ENCODE data around the gene LTF. TPM values are rescaled to one million over a fixed set of nuclear protein-coding genes. Genes with fewer than 3 reads are reported as not detected.
A peak's percentile ranks its signal among the peaks of the same experiment; 100 is the strongest.

LTF gene
- total and polyA plus RNA-seq, 9 of the 15 experiments (the other 6 are each of a cell fraction or from before 2014, with no cell fraction given), result 0.07 TPM; not detected in 8

DNA sequence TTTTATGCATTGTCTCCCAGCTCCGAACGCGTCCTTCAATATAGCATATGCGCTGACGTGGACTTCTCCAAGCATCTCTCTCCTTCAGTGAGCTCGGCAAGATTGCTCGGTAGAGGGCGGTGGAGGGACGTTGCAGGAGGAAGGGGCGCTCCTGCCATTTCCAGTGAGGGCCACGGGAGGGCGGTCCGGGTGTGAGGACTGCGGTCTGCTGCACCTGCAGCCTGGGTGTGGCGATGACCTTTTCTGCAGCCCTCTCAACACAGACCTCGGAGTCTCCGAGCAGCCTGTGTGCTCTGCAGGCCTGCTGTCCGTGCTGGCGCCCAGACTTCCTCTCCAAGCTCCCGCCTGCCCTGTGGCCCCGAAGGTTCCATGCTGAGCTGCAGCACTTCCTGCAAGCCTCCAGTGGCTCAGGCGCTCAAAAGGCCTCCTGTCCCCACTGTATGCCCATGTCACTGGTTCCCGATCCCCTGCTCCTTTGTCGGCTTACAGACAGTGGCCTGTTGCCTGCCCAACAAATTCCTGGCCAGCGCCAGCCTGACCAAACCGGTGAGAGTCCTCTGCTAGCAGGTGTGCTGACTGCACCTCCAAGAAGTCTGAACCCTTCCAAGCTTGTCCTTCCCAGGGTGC, 24.1 kb upstream of the LTF start (continued):
- TF ChIP-seq, protein P1, sequence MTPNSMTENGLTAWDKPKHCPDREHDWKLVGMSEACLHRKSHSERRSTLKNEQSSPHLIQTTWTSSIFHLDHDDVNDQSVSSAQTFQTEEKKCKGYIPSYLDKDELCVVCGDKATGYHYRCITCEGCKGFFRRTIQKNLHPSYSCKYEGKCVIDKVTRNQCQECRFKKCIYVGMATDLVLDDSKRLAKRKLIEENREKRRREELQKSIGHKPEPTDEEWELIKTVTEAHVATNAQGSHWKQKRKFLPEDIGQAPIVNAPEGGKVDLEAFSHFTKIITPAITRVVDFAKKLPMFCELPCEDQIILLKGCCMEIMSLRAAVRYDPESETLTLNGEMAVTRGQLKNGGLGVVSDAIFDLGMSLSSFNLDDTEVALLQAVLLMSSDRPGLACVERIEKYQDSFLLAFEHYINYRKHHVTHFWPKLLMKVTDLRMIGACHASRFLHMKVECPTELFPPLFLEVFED (CRISPR knock-in tag; conservative IDR thresholded peaks at IDR 0.05), result 0 out of 2 replicates have a peak, but pooled peaks have one; percentile 40
- TF ChIP-seq, protein P2, sequence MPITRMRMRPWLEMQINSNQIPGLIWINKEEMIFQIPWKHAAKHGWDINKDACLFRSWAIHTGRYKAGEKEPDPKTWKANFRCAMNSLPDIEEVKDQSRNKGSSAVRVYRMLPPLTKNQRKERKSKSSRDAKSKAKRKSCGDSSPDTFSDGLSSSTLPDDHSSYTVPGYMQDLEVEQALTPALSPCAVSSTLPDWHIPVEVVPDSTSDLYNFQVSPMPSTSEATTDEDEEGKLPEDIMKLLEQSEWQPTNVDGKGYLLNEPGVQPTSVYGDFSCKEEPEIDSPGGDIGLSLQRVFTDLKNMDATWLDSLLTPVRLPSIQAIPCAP (CRISPR knock-in tag; IDR thresholded peaks at IDR 0.05; ENCODE audit: borderline replicate concordance), result no peak
- peak; percentile 34 for TF ChIP-seq HMGN3 (IDR thresholded peaks at IDR 0.05; ENCODE audit: borderline replicate concordance, extremely low read depth, insufficient read length, low read depth, low read length)
- no peak for TF ChIP-seq FOXK1 (CRISPR knock-in tag; IDR thresholded peaks at IDR 0.05; ENCODE audit: borderline replicate concordance)
- no peak for TF ChIP-seq ZNF57 (CRISPR knock-in tag; IDR thresholded peaks at IDR 0.05)
- TF ChIP-seq MECOM (CRISPR knock-in tag; IDR thresholded peaks at IDR 0.05), result no peak
- no peak for TF ChIP-seq MXI1 (IDR thresholded peaks at IDR 0.05; ENCODE audit: low read depth, low read length)
- TF ChIP-seq, protein P3, sequence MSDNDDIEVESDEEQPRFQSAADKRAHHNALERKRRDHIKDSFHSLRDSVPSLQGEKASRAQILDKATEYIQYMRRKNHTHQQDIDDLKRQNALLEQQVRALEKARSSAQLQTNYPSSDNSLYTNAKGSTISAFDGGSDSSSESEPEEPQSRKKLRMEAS (CRISPR knock-in tag; IDR thresholded peaks at IDR 0.05), result peak; percentile 84
- TF ChIP-seq, protein P4, sequence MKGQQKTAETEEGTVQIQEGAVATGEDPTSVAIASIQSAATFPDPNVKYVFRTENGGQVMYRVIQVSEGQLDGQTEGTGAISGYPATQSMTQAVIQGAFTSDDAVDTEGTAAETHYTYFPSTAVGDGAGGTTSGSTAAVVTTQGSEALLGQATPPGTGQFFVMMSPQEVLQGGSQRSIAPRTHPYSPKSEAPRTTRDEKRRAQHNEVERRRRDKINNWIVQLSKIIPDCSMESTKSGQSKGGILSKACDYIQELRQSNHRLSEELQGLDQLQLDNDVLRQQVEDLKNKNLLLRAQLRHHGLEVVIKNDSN (CRISPR knock-in tag; IDR thresholded peaks at IDR 0.05), result peak; percentile 57; the same call in 1 of the 2 replicates
- TF ChIP-seq, protein P5, sequence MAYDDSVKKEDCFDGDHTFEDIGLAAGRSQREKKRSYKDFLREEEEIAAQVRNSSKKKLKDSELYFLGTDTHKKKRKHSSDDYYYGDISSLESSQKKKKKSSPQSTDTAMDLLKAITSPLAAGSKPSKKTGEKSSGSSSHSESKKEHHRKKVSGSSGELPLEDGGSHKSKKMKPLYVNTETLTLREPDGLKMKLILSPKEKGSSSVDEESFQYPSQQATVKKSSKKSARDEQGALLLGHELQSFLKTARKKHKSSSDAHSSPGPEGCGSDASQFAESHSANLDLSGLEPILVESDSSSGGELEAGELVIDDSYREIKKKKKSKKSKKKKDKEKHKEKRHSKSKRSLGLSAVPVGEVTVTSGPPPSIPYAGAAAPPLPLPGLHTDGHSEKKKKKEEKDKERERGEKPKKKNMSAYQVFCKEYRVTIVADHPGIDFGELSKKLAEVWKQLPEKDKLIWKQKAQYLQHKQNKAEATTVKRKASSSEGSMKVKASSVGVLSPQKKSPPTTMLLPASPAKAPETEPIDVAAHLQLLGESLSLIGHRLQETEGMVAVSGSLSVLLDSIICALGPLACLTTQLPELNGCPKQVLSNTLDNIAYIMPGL (CRISPR knock-in tag; IDR thresholded peaks at IDR 0.05), result peak; percentile 84; the same call in 1 of the 2 replicates
- TF ChIP-seq, protein P6, sequence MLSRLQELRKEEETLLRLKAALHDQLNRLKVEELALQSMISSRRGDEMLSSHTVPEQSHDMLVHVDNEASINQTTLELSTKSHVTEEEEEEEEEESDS (CRISPR knock-in tag; IDR thresholded peaks at IDR 0.05), result no peak
- TF ChIP-seq PTBP1 (IDR thresholded peaks at IDR 0.05; ENCODE audit: low read depth, low read length), result no peak
- TF ChIP-seq, protein P7, sequence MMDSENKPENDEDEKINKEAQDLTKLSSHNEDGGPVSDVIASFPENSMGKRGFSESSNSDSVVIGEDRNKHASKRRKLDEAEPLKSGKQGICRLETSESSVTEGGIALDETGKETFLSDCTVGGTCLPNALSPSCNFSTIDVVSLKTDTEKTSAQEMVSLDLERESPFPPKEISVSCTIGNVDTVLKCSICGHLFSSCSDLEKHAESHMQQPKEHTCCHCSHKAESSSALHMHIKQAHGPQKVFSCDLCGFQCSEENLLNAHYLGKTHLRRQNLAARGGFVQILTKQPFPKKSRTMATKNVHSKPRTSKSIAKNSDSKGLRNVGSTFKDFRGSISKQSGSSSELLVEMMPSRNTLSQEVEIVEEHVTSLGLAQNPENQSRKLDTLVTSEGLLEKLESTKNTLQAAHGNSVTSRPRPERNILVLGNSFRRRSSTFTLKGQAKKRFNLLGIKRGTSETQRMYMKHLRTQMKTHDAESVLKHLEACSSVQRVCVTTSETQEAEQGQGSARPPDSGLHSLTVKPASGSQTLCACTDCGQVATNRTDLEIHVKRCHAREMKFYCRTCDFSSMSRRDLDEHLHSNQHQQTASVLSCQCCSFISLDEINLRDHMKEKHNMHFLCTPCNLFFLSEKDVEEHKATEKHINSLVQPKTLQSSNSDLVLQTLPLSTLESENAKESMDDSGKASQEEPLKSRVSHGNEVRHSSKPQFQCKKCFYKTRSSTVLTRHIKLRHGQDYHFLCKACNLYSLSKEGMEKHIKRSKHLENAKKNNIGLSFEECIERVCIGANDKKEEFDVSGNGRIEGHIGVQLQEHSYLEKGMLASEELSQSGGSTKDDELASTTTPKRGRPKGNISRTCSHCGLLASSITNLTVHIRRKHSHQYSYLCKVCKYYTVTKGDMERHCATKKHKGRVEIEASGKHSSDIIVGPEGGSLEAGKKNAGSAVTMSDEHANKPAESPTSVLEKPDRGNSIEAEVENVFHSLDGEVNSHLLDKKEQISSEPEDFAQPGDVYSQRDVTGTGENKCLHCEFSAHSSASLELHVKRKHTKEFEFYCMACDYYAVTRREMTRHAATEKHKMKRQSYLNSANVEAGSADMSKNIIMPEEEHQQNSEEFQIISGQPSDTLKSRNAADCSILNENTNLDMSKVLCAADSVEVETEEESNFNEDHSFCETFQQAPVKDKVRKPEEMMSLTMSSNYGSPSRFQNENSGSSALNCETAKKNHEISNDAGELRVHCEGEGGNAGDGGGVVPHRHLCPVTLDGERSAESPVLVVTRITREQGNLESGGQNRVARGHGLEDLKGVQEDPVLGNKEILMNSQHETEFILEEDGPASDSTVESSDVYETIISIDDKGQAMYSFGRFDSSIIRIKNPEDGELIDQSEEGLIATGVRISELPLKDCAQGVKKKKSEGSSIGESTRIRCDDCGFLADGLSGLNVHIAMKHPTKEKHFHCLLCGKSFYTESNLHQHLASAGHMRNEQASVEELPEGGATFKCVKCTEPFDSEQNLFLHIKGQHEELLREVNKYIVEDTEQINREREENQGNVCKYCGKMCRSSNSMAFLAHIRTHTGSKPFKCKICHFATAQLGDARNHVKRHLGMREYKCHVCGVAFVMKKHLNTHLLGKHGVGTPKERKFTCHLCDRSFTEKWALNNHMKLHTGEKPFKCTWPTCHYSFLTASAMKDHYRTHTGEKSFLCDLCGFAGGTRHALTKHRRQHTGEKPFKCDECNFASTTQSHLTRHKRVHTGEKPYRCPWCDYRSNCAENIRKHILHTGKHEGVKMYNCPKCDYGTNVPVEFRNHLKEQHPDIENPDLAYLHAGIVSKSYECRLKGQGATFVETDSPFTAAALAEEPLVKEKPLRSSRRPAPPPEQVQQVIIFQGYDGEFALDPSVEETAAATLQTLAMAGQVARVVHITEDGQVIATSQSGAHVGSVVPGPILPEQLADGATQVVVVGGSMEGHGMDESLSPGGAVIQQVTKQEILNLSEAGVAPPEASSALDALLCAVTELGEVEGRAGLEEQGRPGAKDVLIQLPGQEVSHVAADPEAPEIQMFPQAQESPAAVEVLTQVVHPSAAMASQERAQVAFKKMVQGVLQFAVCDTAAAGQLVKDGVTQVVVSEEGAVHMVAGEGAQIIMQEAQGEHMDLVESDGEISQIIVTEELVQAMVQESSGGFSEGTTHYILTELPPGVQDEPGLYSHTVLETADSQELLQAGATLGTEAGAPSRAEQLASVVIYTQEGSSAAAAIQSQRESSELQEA (IDR thresholded peaks at IDR 0.05; ENCODE audit: low read depth), result no peak

Measured in K562 (cell line).